GM12891 (cell line): ENCODE data around the gene PAXIP1.

ENCODE experiments used
- DNase-seq: peaks from one replicate; pipeline ENCODE4 v3.0.0; 2011; ENCODE audit warnings: low spot score; ENCODE audit not compliant: insufficient read length
- FAIRE-seq: peaks from 2 replicates; lab custom pipeline; 2011; peaks lifted over from hg19 to GRCh38; lab: Jason Lieb, UNC
- PAX5 ChIP-seq: IDR thresholded peaks from 2 replicates; pipeline ENCODE4 v1.6.1; 2011; ENCODE audit warnings: low read length, moderate library complexity, mild to moderate bottlenecking; ENCODE audit not compliant: insufficient read depth, severe bottlenecking
- POLR2A ChIP-seq: IDR thresholded peaks from 2 replicates; pipeline ENCODE4 v1.6.1; 2011; ENCODE audit warnings: low read depth, low read length, control low read depth
- POLR2AphosphoS5 ChIP-seq: IDR thresholded peaks from 2 replicates; pipeline ENCODE4 v1.6.1; 2011; ENCODE audit warnings: low read depth, low read length, control low read depth
- POU2F2 ChIP-seq: IDR thresholded peaks from 2 replicates; pipeline ENCODE4 v1.6.1; 2011; ENCODE audit warnings: low read depth, mild to moderate bottlenecking, control low read depth, low read length, moderate library complexity
- SPI1 ChIP-seq: IDR thresholded peaks from 2 replicates; pipeline ENCODE4 v1.6.1; 2011; ENCODE audit warnings: low read depth, low read length, control low read depth
- TAF1 ChIP-seq: IDR thresholded peaks from 2 replicates; pipeline ENCODE4 v1.6.1; 2011; ENCODE audit warnings: low read depth, low read length, control low read depth

PAXIP1 gene

GRCh38 chr7:154914308-154914995 is 88.5 kb downstream of the PAXIP1 start:
- no peak for TF ChIP-seq POLR2A
- TF ChIP-seq SPI1: no peak
- TF ChIP-seq TAF1: no peak
- no peak for TF ChIP-seq PAX5
- TF ChIP-seq POLR2AphosphoS5: no peak
- TF ChIP-seq POU2F2: no peak
- DNase-seq (no peak), FAIRE-seq (no peak)

- FAIRE-seq (peak; percentile 74), DNase-seq (peak; percentile 91)
- no peak for TF ChIP-seq POLR2AphosphoS5
- TF ChIP-seq POU2F2: no peak
- TF ChIP-seq SPI1: no peak
- no peak for TF ChIP-seq TAF1
- TF ChIP-seq POLR2A: no peak
- no peak for TF ChIP-seq PAX5
Observed at GRCh38 chr7:154913638-154914307, 89.2 kb downstream of the PAXIP1 start.

GRCh38 chr7:154912871-154913637 is 89.9 kb downstream of the PAXIP1 start:
- TF ChIP-seq PAX5: no peak
- no peak for TF ChIP-seq POU2F2
- TF ChIP-seq POLR2AphosphoS5: no peak
- no peak for DNase-seq
- FAIRE-seq: no peak

- FAIRE-seq (no peak), DNase-seq (no peak)
- TF ChIP-seq SPI1 (no peak), POLR2AphosphoS5 (no peak), TAF1 (no peak), POU2F2 (no peak), PAX5 (no peak)
Observed at GRCh38 chr7:154911862-154912455, 91.0 kb downstream of the PAXIP1 start.

- FAIRE-seq: no peak
- TF ChIP-seq POLR2AphosphoS5: no peak
- TF ChIP-seq POU2F2: no peak
- TF ChIP-seq TAF1: no peak
- no peak for TF ChIP-seq POLR2A
- no peak for TF ChIP-seq PAX5
- TF ChIP-seq SPI1: no peak
- no peak for DNase-seq
Observed at GRCh38 chr7:154911411-154911810, 91.5 kb downstream of the PAXIP1 start.

GRCh38 chr7:154910977-154911376 is 91.9 kb downstream of the PAXIP1 start:
- no peak for TF ChIP-seq TAF1
- TF ChIP-seq POU2F2: no peak
- FAIRE-seq: no peak

GRCh38 chr7:154910125-154910524 is 92.8 kb downstream of the PAXIP1 start:
- TF ChIP-seq POLR2A: no peak
- no peak for TF ChIP-seq PAX5
- no peak for TF ChIP-seq POLR2AphosphoS5
- DNase-seq (no peak), FAIRE-seq (no peak)

More at GRCh38 chr7:154910977-154911376, 91.9 kb downstream of the PAXIP1 start:
- no peak for DNase-seq

GRCh38 chr7:154909241-154910105 is 93.5 kb downstream of the PAXIP1 start:
- FAIRE-seq: no peak
- no peak for TF ChIP-seq TAF1
- TF ChIP-seq POLR2A: no peak
- TF ChIP-seq POU2F2: no peak
- DNase-seq: no peak
